PFSK-1 (cell line): ENCODE data around the gene LVRN.

Experiments used
- FOXP2 ChIP-seq: optimal IDR thresholded peaks from 2 replicates; pipeline ENCODE3; 2011; ENCODE audit warnings: borderline replicate concordance, control low read depth, inconsistent platforms; ENCODE audit not compliant: insufficient read depth; ENCODE audit errors: extremely low read length, extremely low read depth
- POLR2AphosphoS5 ChIP-seq: IDR thresholded peaks from 2 replicates; pipeline ENCODE4 v1.6.1; 2012; ENCODE audit warnings: low read depth, mild to moderate bottlenecking, control low read depth, low read length, moderate library complexity
- REST ChIP-seq, 2 experiments: IDR thresholded peaks; 2 replicates each; pipeline versions ENCODE4 v1.6.1 to v1.8.0; 2011 to 2012; ENCODE audit warnings: low read depth in 2 of 2, low read length in 2 of 2, control low read depth in 1 of 2, inconsistent platforms in 1 of 2, mild to moderate bottlenecking in 1 of 2, moderate library complexity in 1 of 2; ENCODE audit not compliant: insufficient read depth in 1 of 2
- SIN3A ChIP-seq: IDR thresholded peaks from 2 replicates; pipeline ENCODE4 v1.6.1; 2012; ENCODE audit warnings: mild to moderate bottlenecking, low read length, moderate library complexity, borderline replicate concordance; ENCODE audit not compliant: insufficient read depth
- TAF1 ChIP-seq: IDR thresholded peaks from 2 replicates; pipeline ENCODE4 v1.6.1; 2012; ENCODE audit warnings: low read length, control low read depth, borderline replicate concordance; ENCODE audit not compliant: insufficient read depth

DNA sequence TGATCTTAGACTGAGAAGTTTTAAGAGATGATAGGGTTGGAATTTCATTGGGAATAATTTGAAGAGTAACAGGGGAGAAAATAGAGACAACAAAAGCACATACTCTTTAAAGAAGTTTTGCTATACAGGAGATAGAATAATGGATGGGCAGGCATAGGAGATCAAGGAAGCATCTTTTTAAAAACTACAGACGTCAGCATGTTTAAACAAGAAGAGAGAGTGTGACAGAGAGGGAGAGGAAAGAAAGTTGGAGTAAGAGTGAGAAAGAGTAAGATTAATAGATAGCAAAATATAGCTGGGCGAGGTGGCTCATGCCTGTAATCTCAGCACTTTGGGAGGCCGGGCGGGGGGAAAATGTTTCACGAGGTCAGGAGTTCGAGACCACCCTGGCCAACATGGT is 5.3 kb upstream of the LVRN start:
- TF ChIP-seq POLR2AphosphoS5 (no peak), SIN3A (no peak), TAF1 (no peak), REST (IDR thresholded peaks at IDR 0.05; ENCODE audit: insufficient read depth in 1 of 2, low read depth in 2 of 2, low read length in 2 of 2) (no peak), FOXP2 (no peak)
